SK-N-SH treated with all-trans-retinoic acid at 6 μM for 48 hours (cell line): ENCODE measurements around the gene SLC6A18.

Experiments used
- ATAC-seq: fragments of 200-7000 bp; cut with Tn5 transposase; 3 replicates; pipeline ENCODE4 v1.9.1; 2020; ENCODE audit warnings: mild to moderate bottlenecking, moderate library complexity
- ARNTL ChIP-seq: fragments of 450-650 bp; formaldehyde crosslinking; IDR thresholded peaks from 2 replicates; pipeline ENCODE4 v1.5.0; 2020; ENCODE audit warnings: low read depth, mild to moderate bottlenecking, moderate library complexity, borderline replicate concordance
- ESRRG ChIP-seq: fragments of 250-450 bp; sonication (Bioruptor Pico); IDR thresholded peaks from 2 replicates; pipeline ENCODE4 v1.6.1; 2021; ENCODE audit warnings: mild to moderate bottlenecking
- ISL1 ChIP-seq: fragments of 250-450 bp; sonication (Bioruptor Pico); IDR thresholded peaks from 2 replicates; pipeline ENCODE4 v2.1.2; 2022; ENCODE audit warnings: mild to moderate bottlenecking, moderate library complexity
- OSR1 ChIP-seq: fragments of 250-450 bp; sonication (Bioruptor Pico); IDR thresholded peaks from 2 replicates; pipeline ENCODE4 v1.8.0; 2022; ENCODE audit warnings: moderate library complexity, mild to moderate bottlenecking, inconsistent platforms
- RARB ChIP-seq: fragments of 250-450 bp; sonication (Bioruptor Pico); IDR thresholded peaks from 2 replicates; pipeline ENCODE4 v1.8.0; 2021; ENCODE audit warnings: mild to moderate bottlenecking, moderate library complexity
- SNAI2 ChIP-seq: fragments of 250-450 bp; sonication (Bioruptor Pico); IDR thresholded peaks from 2 replicates; pipeline ENCODE4 v1.5.0; 2020; ENCODE audit warnings: mild to moderate bottlenecking, moderate library complexity
- TCF4 ChIP-seq: fragments of 250-450 bp; sonication (Bioruptor Pico); IDR thresholded peaks from 2 replicates; pipeline ENCODE4 v1.8.0; 2021; ENCODE audit warnings: mild to moderate bottlenecking, moderate library complexity, borderline replicate concordance
- TOX ChIP-seq: fragments of 250-450 bp; sonication (Bioruptor Pico); IDR thresholded peaks from 2 replicates; pipeline ENCODE4 v1.8.0; 2021; ENCODE audit warnings: mild to moderate bottlenecking, moderate library complexity, borderline replicate concordance
- ZFP3 ChIP-seq: fragments of 250-450 bp; sonication (Bioruptor Pico); IDR thresholded peaks from 2 replicates; pipeline ENCODE4 v1.5.0; 2020; ENCODE audit warnings: mild to moderate bottlenecking, moderate library complexity
- ZNF565 ChIP-seq: fragments of 450-650 bp; formaldehyde crosslinking; conservative IDR thresholded peaks from 2 replicates; pipeline ENCODE4 v1.5.0; 2020; ENCODE audit warnings: low read depth, mild to moderate bottlenecking, moderate library complexity
- ZNF70 ChIP-seq: fragments of 450-650 bp; formaldehyde crosslinking; IDR thresholded peaks from 2 replicates; pipeline ENCODE4 v1.5.0; 2020; ENCODE audit warnings: mild to moderate bottlenecking, moderate library complexity
- ZNF8 ChIP-seq: fragments of 450-650 bp; formaldehyde crosslinking; IDR thresholded peaks from 2 replicates; pipeline ENCODE4 v1.5.0; 2020; ENCODE audit warnings: mild to moderate bottlenecking, moderate library complexity
- TF ChIP-seq, protein P1 (sequence below): fragments of 250-450 bp; sonication (Bioruptor Pico); IDR thresholded peaks from 2 replicates; pipeline ENCODE4 v1.5.1; 2020; ENCODE audit warnings: low read depth, mild to moderate bottlenecking, moderate library complexity
- TF ChIP-seq, protein P2 (sequence below): fragments of 250-450 bp; sonication (Bioruptor Pico); IDR thresholded peaks from 2 replicates; pipeline ENCODE4 v1.5.1; 2021; ENCODE audit warnings: mild to moderate bottlenecking, moderate library complexity
- TF ChIP-seq, protein P3 (sequence below): fragments of 250-450 bp; sonication (Bioruptor Pico); IDR thresholded peaks from 2 replicates; pipeline ENCODE4 v1.8.0; 2021; ENCODE audit warnings: low read depth, mild to moderate bottlenecking, moderate library complexity, borderline replicate concordance
- TF ChIP-seq, protein P4 (sequence below): fragments of 250-450 bp; sonication (Bioruptor Pico); IDR thresholded peaks from 2 replicates; pipeline ENCODE4 v1.5.0; 2020; ENCODE audit warnings: mild to moderate bottlenecking, moderate library complexity

SLC6A18 gene

DNA sequence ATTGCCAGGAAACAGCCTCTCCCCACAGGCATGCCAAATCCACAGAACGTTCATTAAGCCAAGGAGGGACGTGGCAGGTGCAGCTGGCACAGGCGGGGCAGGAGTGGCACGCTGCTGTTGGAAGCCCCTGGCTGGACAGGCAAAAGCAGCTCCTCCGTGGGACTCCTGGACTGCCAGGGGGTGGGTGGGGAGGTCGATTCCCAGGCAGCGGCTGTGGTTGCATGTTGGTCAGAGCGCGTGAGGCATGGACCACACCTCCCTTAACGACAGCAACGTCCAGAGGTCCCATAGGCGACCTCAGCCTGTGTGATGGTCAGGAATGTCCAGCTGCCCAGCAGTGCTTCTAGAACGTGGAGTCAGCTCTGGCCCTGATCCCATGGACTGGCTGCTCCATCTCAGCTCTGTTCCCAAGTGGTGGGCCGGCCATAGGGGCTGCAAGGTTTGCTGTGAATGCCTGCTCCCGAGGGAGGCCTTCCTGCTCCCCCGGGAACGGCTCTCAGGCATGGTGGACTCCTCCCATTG is 16.9 kb upstream of the SLC6A18 start:
- TF ChIP-seq ISL1 (CRISPR knock-in tag): no peak
- no peak for TF ChIP-seq ZNF8 (CRISPR knock-in tag)
- TF ChIP-seq ZFP3 (CRISPR knock-in tag): no peak
- TF ChIP-seq, protein P1, sequence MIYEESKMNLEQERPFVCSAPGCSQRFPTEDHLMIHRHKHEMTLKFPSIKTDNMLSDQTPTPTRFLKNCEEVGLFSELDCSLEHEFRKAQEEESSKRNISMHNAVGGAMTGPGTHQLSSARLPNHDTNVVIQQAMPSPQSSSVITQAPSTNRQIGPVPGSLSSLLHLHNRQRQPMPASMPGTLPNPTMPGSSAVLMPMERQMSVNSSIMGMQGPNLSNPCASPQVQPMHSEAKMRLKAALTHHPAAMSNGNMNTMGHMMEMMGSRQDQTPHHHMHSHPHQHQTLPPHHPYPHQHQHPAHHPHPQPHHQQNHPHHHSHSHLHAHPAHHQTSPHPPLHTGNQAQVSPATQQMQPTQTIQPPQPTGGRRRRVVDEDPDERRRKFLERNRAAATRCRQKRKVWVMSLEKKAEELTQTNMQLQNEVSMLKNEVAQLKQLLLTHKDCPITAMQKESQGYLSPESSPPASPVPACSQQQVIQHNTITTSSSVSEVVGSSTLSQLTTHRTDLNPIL (CRISPR knock-in tag): no peak
- no peak for TF ChIP-seq SNAI2 (CRISPR knock-in tag)
- TF ChIP-seq, protein P2, sequence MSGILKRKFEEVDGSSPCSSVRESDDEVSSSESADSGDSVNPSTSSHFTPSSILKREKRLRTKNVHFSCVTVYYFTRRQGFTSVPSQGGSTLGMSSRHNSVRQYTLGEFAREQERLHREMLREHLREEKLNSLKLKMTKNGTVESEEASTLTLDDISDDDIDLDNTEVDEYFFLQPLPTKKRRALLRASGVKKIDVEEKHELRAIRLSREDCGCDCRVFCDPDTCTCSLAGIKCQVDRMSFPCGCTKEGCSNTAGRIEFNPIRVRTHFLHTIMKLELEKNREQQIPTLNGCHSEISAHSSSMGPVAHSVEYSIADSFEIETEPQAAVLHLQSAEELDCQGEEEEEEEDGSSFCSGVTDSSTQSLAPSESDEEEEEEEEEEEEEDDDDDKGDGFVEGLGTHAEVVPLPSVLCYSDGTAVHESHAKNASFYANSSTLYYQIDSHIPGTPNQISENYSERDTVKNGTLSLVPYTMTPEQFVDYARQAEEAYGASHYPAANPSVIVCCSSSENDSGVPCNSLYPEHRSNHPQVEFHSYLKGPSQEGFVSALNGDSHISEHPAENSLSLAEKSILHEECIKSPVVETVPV (CRISPR knock-in tag): no peak
- TF ChIP-seq ARNTL (CRISPR knock-in tag): no peak
- no peak for TF ChIP-seq TCF4 (CRISPR knock-in tag)
- TF ChIP-seq ESRRG (CRISPR knock-in tag): no peak
- no peak for TF ChIP-seq RARB
- TF ChIP-seq ZNF565 (CRISPR knock-in tag): no peak
- TF ChIP-seq, protein P3, sequence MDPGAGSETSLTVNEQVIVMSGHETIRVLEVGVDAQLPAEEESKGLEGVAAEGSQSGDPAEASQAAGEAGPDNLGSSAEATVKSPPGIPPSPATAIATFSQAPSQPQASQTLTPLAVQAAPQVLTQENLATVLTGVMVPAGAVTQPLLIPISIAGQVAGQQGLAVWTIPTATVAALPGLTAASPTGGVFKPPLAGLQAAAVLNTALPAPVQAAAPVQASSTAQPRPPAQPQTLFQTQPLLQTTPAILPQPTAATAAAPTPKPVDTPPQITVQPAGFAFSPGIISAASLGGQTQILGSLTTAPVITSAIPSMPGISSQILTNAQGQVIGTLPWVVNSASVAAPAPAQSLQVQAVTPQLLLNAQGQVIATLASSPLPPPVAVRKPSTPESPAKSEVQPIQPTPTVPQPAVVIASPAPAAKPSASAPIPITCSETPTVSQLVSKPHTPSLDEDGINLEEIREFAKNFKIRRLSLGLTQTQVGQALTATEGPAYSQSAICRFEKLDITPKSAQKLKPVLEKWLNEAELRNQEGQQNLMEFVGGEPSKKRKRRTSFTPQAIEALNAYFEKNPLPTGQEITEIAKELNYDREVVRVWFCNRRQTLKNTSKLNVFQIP (CRISPR knock-in tag): no peak
- no peak for ATAC-seq

DNA sequence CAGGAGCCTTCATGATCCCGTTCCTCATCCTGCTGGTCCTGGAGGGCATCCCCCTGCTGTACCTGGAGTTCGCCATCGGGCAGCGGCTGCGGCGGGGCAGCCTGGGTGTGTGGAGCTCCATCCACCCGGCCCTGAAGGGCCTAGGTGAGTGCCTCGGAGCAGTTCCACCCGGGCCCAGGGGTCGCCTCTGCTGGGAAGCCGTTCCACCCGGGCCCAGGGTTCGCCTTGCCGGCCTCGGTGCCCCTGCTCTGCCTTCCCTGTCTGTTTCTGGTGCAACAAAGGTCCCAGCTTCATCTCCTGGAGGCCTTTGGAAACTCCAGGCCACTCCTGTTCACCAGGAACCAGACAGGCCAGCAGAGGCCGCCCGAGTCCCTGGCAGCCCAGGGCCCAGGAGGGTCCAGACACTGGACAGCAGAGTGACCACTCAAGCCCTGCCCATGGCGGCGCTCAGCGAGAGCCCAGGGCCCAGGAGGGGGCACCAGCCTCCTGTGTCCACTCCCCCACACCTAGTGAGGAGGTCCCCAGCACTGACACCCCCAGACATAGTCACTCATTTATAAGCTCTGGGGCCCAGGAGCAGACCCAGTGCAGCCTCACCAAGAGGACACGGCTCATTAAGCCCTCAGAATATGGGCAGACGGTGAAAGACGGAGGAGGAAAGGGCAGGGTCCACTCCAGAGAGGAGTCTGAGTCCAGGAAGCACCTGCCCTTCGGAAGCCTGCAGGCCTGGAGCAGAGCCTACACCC is 16.3 kb upstream of the SLC6A18 start:
- peak; percentile 84 for ATAC-seq
- TF ChIP-seq OSR1 (CRISPR knock-in tag) (no peak), SNAI2 (CRISPR knock-in tag) (no peak), TOX (CRISPR knock-in tag) (no peak), ZNF70 (CRISPR knock-in tag) (no peak)
- TF ChIP-seq, protein P3 (CRISPR knock-in tag): no peak
- TF ChIP-seq, protein P4, sequence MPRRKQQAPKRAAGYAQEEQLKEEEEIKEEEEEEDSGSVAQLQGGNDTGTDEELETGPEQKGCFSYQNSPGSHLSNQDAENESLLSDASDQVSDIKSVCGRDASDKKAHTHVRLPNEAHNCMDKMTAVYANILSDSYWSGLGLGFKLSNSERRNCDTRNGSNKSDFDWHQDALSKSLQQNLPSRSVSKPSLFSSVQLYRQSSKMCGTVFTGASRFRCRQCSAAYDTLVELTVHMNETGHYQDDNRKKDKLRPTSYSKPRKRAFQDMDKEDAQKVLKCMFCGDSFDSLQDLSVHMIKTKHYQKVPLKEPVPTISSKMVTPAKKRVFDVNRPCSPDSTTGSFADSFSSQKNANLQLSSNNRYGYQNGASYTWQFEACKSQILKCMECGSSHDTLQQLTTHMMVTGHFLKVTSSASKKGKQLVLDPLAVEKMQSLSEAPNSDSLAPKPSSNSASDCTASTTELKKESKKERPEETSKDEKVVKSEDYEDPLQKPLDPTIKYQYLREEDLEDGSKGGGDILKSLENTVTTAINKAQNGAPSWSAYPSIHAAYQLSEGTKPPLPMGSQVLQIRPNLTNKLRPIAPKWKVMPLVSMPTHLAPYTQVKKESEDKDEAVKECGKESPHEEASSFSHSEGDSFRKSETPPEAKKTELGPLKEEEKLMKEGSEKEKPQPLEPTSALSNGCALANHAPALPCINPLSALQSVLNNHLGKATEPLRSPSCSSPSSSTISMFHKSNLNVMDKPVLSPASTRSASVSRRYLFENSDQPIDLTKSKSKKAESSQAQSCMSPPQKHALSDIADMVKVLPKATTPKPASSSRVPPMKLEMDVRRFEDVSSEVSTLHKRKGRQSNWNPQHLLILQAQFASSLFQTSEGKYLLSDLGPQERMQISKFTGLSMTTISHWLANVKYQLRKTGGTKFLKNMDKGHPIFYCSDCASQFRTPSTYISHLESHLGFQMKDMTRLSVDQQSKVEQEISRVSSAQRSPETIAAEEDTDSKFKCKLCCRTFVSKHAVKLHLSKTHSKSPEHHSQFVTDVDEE (CRISPR knock-in tag): no peak
- TF ChIP-seq, protein P1 (CRISPR knock-in tag): no peak
- TF ChIP-seq, all 23 proteins: peak for 0

DNA sequence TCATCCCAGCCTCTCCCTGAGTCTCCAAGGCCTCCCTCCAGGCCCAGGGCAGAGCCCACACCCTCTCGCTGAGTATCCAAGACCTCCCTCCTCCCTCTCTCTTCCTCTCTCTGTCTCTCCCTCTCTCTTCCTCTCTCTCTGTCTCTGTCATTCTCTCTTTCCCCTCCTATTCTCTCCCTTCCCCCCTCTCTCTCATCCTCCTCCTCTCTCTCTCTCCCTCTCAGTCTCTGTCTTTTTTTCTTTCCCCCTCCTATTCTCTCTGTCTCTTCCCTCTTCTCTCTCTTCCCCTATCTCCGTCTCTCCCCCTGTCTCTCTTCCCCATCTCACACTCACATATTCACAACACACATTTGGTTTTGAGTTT is 15.7 kb upstream of the SLC6A18 start:
- TF ChIP-seq ZNF70 (CRISPR knock-in tag) (no peak), ZNF565 (CRISPR knock-in tag) (no peak), TOX (CRISPR knock-in tag) (no peak)
- TF ChIP-seq, protein P4 (CRISPR knock-in tag): no peak
- no peak; the same call in 2 of the 3 replicates for ATAC-seq
